Ovary (tissue), 9 donors: ENCODE data around the gene RAC2. TPM values are rescaled to one million over a fixed set of nuclear protein-coding genes. Genes with fewer than 3 reads are reported as not detected.

ENCODE experiments used
- DNase-seq, 5 donors: peaks; one replicate each; pipeline ENCODE4 v3.0.0-alpha.2; 2019 to 2020
- H3K27ac ChIP-seq, 2 donors: fragments of 200-600 bp; one replicate each; pipeline versions ENCODE4 v1.5.1 to v1.8.0; 2019 to 2022
- H3K27me3 ChIP-seq: fragments of 200-600 bp; one replicate; pipeline ENCODE4 v1.8.0; 2022
- H3K36me3 ChIP-seq: fragments of 200-600 bp; sonication (generic); one replicate; pipeline ENCODE4 v1.5.1; 2019
- H3K4me1 ChIP-seq: one replicate; pipeline ENCODE4 v1.8.1; 2013; ENCODE audit warnings: mild to moderate bottlenecking, moderate library complexity; ENCODE audit not compliant: insufficient read depth
- H3K4me3 ChIP-seq: fragments of 200-600 bp; sonication (generic); one replicate; pipeline ENCODE4 v1.5.1; 2017
- H3K9me3 ChIP-seq, 2 donors: fragments of 200-600 bp in 1 of 2; sonication (generic) in 1 of 2; one replicate each; pipeline versions ENCODE4 v1.5.1 to v1.8.1; 2013 to 2019; ENCODE audit warnings: mild to moderate bottlenecking in 1 of 2, moderate library complexity in 1 of 2
- EP300 ChIP-seq: sonication (generic); formaldehyde crosslinking; IDR thresholded peaks from one replicate; pipeline ENCODE4 v1.6.1; 2017; ENCODE audit warnings: antibody characterized with exemption
- POLR2A ChIP-seq: fragments of 450-650 bp; IDR thresholded peaks from one replicate; pipeline ENCODE4 v1.6.1; 2017; ENCODE audit warnings: antibody characterized with exemption, mild to moderate bottlenecking, moderate library complexity
- WGBS, 3 donors: extraction: QIAGEN DNeasy Blood & Tissue Kit in 1 of 3; methylation state at CpG; one replicate each; pipeline versions ENCODE4 v1.1.5 to v1.1.7; 2013 to 2017; 5-methylcytosine and 5-hydroxymethylcytosine counted together
- intact Hi-C, 4 donors: fragments of 100-400 bp; cut with DNase I; formaldehyde crosslinking; loops; one replicate each; pipeline versions ENCODE4 v1.11.0 to v1.15.1; 2022 to 2023
- polyA plus RNA-seq, 2 donors: library from polyadenylated mRNA; stranded (reverse); fragments of 200-250 nt in 1 of 2; fragments of 350-450 nt in 1 of 2; fragmentation: Illumina TruSeq in 1 of 2; extraction: RNeasy Lipid Tissue Mini Kit (QIAGEN cat#74804) in 1 of 2; gene quantifications; one replicate each; pipeline ENCODE4 v1.2.3, GENCODE V29; 2013 to 2014
- total RNA-seq, 7 donors: library from RNA; depleted of rRNA in 2 of 7; stranded (reverse); fragments of >200 nt in 2 of 7; fragmentation: NEBNext Ultra II Directional in 3 of 7; extraction: Animal tissue kit (Norgen Biotek cat#: 25700) in 3 of 7; gene quantifications; one replicate each; pipeline versions ENCODE4 v1.1.0 to v1.2.4, GENCODE V29; 2016 to 2023
- TF ChIP-seq, protein P1 (sequence below), 3 donors: fragments of 450-650 bp in 2 of 3; fragments of 200-600 bp in 1 of 3; IDR thresholded peaks; one replicate each; pipeline versions ENCODE4 v1.5.1 to v1.8.0; 2016 to 2022; ENCODE audit warnings: antibody characterized with exemption in 3 of 3, mild to moderate bottlenecking in 1 of 3
- donor health status: DM: no; HTN: no; CAD: no; lungs with moderate emphysema.
- donor health status: DM: no; HTN: no; CAD: no.
- donor health status: Bipolar disorder and iron deficiency.
- donor health status: DM: yes; HTN: yes; CAD: no.
- donor health status: DM: no; HTN: no; CAD: no.
- donor health status: DM: yes; HTN: yes; CAD: no.

The RAC2 gene
- total and polyA plus RNA-seq, 9 donors = 2.3 to 18.4 (median 6.0) TPM

GRCh38 chr22:37213218-37213855 lies 30.7 kb downstream of the RAC2 start:
- no peak for DNase-seq
- intact Hi-C loops = no loop called here
- TF ChIP-seq, protein P1, sequence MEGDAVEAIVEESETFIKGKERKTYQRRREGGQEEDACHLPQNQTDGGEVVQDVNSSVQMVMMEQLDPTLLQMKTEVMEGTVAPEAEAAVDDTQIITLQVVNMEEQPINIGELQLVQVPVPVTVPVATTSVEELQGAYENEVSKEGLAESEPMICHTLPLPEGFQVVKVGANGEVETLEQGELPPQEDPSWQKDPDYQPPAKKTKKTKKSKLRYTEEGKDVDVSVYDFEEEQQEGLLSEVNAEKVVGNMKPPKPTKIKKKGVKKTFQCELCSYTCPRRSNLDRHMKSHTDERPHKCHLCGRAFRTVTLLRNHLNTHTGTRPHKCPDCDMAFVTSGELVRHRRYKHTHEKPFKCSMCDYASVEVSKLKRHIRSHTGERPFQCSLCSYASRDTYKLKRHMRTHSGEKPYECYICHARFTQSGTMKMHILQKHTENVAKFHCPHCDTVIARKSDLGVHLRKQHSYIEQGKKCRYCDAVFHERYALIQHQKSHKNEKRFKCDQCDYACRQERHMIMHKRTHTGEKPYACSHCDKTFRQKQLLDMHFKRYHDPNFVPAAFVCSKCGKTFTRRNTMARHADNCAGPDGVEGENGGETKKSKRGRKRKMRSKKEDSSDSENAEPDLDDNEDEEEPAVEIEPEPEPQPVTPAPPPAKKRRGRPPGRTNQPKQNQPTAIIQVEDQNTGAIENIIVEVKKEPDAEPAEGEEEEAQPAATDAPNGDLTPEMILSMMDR (IDR thresholded peaks at IDR 0.05) = no peak
- no peak for TF ChIP-seq EP300
- no peak for TF ChIP-seq POLR2A
- Histone ChIP-seq H3K4me3 (no peak overlapping the region), H3K27ac (peak overlapping the region in 1 of 2 donors; percentile 68), H3K27me3 (no peaks in the 10 kb centered on the region), H3K9me3 (no peaks in the 10 kb centered on the region), H3K36me3 (no peaks in the 10 kb centered on the region), H3K4me1 (peaks cover 8% of the 10 kb centered on the region)
- 73 to 87% (median 80%) methylated on average over 17 to 18 of the region's 18 CpGs for WGBS, 3 donors

DNA sequence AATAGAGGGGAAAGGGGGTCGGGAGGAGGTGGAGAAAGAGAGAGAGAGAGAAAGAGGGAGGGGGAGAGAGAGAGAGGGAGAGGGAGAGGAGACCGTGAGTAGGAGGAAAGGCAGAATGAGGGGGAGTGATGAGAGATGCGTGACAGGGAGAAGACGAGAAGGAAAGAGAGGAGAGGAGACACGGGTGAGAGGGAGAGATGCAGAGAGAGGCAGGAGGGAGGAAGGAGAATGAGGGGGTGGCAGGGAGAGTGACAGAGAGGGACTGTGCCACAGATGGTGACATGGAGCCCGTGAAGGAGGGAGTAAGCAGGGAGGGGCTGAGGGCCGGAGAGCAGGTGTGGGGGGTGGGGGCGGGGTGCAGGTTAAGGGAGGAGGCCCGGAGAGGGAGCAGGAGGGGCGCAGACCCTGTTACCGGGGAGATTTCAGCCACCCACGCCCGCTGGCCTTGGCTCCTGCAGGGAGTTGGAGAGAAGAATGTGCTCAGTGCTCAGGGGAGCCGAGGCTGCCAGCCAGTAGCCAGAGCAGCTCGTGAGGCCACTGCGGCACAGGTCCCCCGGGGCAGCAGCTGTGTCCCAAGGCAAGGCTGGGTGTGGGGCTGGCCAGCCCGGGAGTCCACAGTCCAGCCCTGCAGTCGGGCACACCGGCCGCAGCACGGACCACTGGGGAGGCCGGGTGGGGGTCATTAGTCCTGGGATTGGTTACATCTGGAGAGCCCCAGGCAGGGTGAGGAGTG lies 31.7 kb downstream of the RAC2 start, which contains the start of gene SSTR3:
SSTR3 (minus strand) TSS at position 304 of the 733 bp plus-strand sequence. CDS start 4,674 bp downstream, outside the sequence.
- DNase-seq = peak; percentile 49 to 73 (median 65)
- intact Hi-C loops = no loop called here
- Histone ChIP-seq H3K4me1 (peaks cover 8% of the 10 kb centered on the region), H3K27me3 (no peaks in the 10 kb centered on the region), H3K27ac (peak within 1 kb of the TSS; percentile 64 to 68), H3K9me3 (no peaks in the 10 kb centered on the region), H3K4me3 (no peak within 1 kb of the TSS), H3K36me3 (no peaks in the 10 kb centered on the region)
- TF ChIP-seq EP300 = no peak
- TF ChIP-seq POLR2A = no peak
- TF ChIP-seq, protein P1 (IDR thresholded peaks at IDR 0.05) = no peak
- 1 to 7% (median 4%) methylated on average over 22 to 23 of the region's 23 CpGs for WGBS, 3 donors

- TF ChIP-seq EP300 (no peak), POLR2A (no peak)
- TF ChIP-seq, protein P1 (IDR thresholded peaks at IDR 0.05) = no peak
- Histone ChIP-seq H3K4me3 (no peak overlapping the region), H3K9me3 (no peaks in the 10 kb centered on the region), H3K36me3 (no peaks in the 10 kb centered on the region), H3K4me1 (peaks cover 8% of the 10 kb centered on the region), H3K27ac (peak overlapping the region; percentile 64 to 68), H3K27me3 (no peaks in the 10 kb centered on the region)
- intact Hi-C loops = no loop called here
- DNase-seq = peak in 3 of 5 donors; percentile 44 to 54 (median 49)
- 9 to 20% (median 16%) methylated on average over 6 of the region's 6 CpGs for WGBS, 3 donors
Measured at GRCh38 chr22:37211866-37212173, 32.2 kb downstream of the RAC2 start.

DNA sequence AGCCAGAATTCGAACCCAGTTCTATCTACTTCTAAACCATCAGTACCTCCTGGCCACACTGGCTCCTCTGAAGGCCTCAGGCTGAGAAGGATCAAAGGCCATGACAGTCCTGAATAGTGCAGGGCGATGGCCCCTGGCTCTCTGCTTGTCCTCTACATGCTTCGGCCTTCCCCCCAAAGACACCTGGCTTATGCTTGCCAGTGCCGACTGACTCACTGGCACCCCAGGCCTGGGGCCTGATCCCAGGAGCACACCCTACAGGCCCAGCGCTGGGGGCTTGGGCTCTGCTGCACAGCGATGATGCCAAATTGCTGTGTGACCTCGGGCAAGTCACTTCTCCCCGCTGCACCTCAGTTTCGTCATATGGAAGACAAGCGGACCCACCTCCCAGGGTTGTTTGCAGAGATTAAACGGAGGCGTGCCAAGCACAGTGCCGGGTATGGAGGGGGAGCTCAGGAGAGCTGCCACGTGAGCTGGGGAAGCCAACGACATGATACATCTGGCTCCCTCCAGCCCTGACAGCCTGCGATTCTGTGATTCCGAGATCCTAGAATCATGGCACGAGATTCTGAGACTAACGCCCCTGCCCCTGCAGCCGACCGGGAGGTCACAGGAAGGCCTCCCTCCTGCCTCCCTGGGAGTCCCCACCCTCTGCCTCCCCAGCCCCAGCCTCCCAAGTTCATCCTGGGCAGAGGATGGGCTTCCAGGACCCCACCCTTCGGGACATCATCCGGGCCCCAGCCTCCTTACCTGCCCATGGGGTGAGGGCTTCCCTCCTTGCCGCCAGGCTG lies 32.8 kb downstream of the RAC2 start:
- H3K4me1 ChIP-seq = peaks cover 8% of the 10 kb centered on the region
- peak overlapping the region; percentile 64 to 68 for H3K27ac ChIP-seq
- H3K4me3 ChIP-seq = no peak overlapping the region
- H3K36me3 ChIP-seq = no peaks in the 10 kb centered on the region
- intact Hi-C loops = no loop called here
- TF ChIP-seq, protein P1 (IDR thresholded peaks at IDR 0.05) = no peak
- TF ChIP-seq EP300 (no peak), POLR2A (no peak)
- H3K9me3 ChIP-seq = no peaks in the 10 kb centered on the region
- no peaks in the 10 kb centered on the region for H3K27me3 ChIP-seq
- 30 to 43% (median 34%) methylated on average over 24 of the region's 24 CpGs for WGBS, 3 donors
- peak in 3 of 5 donors; percentile 39 to 56 (median 54) for DNase-seq
